Activated CD4-positive, alpha-beta memory T cell treated with anti-CD3 and anti-CD28 coated beads, Interleukin-2, amount 10 ng/mL, durations not matched to agents 7 days and 5 days (primary cell): Measurements from ENCODE around the gene TWIST1. TPM values are rescaled to one million over a fixed set of nuclear protein-coding genes. Genes with fewer than 3 reads are reported as not detected.

ENCODE experiments used
- CTCF ChIA-PET: fragments of 350-600 bp; sonication (Branson Sonifier 250); formaldehyde crosslinking; loops from one replicate; lab custom pipeline; 2021; ENCODE audit warnings: antibody characterized with exemption, inconsistent platforms; lab: Charles Lee
- POLR2A ChIA-PET: fragments of 350-600 bp; sonication (Branson Sonifier 250); formaldehyde crosslinking; loops from one replicate; lab custom pipeline; 2021; ENCODE audit warnings: antibody characterized with exemption; lab: Charles Lee
- DNase-seq: peaks from one replicate; pipeline ENCODE4 v3.0.0-alpha.2; 2020
- H3K27ac Mint-ChIP-seq: one replicate; pipeline ENCODE4 v1.8.0; 2021; ENCODE audit warnings: mild to moderate bottlenecking, mixed read lengths
- H3K27me3 Mint-ChIP-seq: one replicate; pipeline ENCODE4 v1.8.0; 2021; ENCODE audit warnings: mixed read lengths
- H3K36me3 Mint-ChIP-seq: one replicate; pipeline ENCODE4 v1.8.0; 2021; ENCODE audit warnings: low read depth, mixed read lengths
- H3K4me1 Mint-ChIP-seq: one replicate; pipeline ENCODE4 v1.8.0; 2021; ENCODE audit warnings: mixed read lengths
- H3K4me3 Mint-ChIP-seq: one replicate; pipeline ENCODE4 v1.8.0; 2021; ENCODE audit warnings: mild to moderate bottlenecking, mixed read lengths
- H3K9me3 Mint-ChIP-seq: one replicate; pipeline ENCODE4 v1.8.0; 2021; ENCODE audit warnings: mixed read lengths
- total RNA-seq, 2 experiments: library from RNA; stranded (reverse); gene quantifications; one replicate each; pipeline ENCODE4 v1.2.3, GENCODE V29; 2021

The TWIST1 gene
- total RNA-seq, 2 experiments from 2014 or later, result 2.3 to 2.9 TPM

DNA sequence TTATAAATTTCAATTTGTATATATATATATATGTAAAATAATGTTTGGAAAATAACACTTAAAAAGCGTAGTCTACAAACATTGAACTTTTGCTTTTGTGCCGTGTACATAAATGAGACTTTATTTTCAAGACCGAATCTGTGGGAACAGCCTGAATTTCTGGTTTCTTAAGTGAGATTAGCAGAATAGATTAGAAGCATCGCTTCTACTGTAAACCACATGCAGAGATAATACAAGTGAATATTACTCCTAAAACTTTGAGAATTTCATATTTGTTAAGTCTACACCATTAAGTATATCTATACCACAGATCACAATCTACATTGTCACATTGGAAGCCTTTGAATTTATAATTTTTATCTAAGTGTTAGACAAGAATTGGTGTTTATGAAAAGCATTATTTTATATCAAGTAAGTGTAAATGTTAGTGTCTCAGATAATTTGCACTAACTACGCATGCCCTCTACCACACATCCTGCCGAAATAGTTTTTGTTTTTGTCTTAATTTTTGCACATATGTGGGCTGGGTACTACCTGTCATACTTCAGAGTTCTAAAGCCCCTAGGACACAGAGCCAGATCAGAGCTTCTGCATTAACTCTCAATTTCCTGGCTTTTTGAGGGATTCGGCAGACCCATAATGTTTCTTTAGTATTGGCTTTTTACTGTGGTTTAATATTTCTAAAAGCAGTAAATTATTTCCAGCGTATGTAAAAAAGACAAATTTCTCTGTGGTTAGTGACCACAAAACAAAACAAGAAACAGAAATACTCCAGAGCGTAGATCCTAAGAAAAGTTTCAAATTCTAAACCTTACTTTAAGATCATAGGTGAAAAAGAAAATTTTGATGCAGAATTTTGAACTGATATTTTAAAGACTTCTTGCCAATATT lies 20.0 kb downstream of the TWIST1 start:
- Mint-ChIP-seq H3K9me3 (no peaks in the 10 kb centered on the region), H3K4me3 (no peak overlapping the region), H3K4me1 (no peaks in the 10 kb centered on the region), H3K27ac (no peak overlapping the region), H3K36me3 (no peaks in the 10 kb centered on the region), H3K27me3 (no peaks in the 10 kb centered on the region)
- ChIA-PET POLR2A (no interaction called here), CTCF (no interaction called here)
- DNase-seq, result no peak

DNA sequence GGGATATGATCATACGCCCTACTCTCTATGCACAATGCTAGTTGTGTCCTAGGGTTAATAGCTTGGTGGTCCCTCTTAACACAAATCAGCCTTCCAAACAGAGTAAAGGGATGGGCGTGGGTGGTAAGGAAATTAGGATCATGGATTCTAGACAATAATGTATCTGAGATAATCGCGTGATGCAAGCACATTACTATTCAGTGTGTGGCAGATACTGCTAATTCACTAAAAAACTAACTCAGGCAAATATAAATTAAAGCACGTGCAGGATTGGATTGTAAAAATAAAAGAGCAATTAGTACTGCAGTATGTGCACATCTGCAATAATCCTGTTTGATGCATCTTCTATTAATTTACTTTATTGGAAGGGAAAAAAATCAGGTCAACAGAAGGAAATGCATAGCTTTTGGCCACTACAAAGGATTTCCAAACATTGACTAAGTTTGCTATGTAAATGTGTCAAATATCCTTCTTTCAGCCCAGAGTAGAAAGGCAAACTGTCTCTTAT lies 22.0 kb downstream of the TWIST1 start:
- ChIA-PET CTCF (no interaction called here), POLR2A (no interaction called here)
- Mint-ChIP-seq H3K36me3 (no peaks in the 10 kb centered on the region), H3K4me3 (no peak overlapping the region), H3K4me1 (no peaks in the 10 kb centered on the region), H3K9me3 (no peaks in the 10 kb centered on the region), H3K27ac (no peak overlapping the region), H3K27me3 (no peaks in the 10 kb centered on the region)
- DNase-seq, result no peak

DNA sequence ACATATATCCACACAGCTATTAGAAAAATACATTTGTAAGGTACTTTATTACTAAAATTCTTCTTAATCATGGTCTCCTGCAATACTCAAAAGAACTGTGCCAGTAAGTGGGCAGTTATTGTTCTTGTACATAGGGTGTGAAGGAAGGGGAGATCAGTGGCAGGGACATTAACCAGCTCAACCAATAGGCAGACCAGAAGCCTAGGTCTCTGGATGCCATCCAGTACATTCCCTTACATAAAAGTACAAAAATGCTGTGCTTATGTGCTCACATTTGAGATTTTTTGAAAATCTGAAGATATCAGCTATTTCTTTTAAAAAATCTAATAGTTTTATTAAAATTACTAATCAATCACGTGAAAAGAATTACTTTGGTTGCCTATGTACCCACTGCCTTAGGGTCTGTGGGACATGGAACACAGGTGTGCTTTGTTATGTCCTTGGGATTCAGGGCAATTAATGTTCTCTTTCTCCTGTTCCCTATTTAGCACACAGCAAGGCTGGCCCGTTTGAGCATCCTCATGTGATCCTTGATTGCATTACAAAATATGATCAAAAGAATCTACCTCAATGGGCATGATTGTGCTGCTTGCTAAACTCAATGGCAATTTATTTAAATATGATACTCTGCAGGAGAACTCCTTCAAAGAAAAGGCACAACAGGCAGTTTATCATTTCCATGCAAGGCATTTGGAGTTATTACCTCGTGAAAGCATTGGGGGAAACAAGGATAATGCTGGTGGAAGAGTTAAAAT lies 22.7 kb downstream of the TWIST1 start:
- ChIA-PET CTCF (no interaction called here), POLR2A (no interaction called here)
- H3K27ac Mint-ChIP-seq, result no peak overlapping the region
- no peak overlapping the region for H3K4me3 Mint-ChIP-seq
- no peaks in the 10 kb centered on the region for H3K36me3 Mint-ChIP-seq
- no peak for DNase-seq
- H3K27me3 Mint-ChIP-seq, result no peaks in the 10 kb centered on the region
- H3K9me3 Mint-ChIP-seq, result no peaks in the 10 kb centered on the region
- H3K4me1 Mint-ChIP-seq, result no peaks in the 10 kb centered on the region

DNA sequence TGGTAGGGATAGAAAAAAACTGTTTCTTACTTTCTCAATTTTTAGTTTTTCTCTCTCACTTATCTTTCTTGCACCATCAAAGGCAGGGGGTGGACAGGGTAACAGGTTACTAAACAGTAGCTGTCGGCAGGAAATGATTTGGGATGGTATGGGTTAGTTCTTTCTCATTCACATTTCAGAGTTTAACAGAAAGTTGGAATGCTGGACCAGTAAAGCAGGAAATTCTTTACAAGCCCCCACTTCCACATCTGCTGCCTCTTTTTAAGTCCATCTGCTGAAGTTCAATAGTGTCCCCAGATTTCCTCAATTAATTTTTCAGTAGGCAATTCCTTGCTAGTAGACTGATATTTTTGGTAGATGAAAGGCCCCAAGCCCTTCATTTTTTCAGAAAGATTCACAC lies 23.3 kb downstream of the TWIST1 start:
- no peaks in the 10 kb centered on the region for H3K9me3 Mint-ChIP-seq
- H3K27me3 Mint-ChIP-seq, result no peaks in the 10 kb centered on the region
- no peak for DNase-seq
- H3K36me3 Mint-ChIP-seq, result no peaks in the 10 kb centered on the region
- H3K4me3 Mint-ChIP-seq, result no peak overlapping the region
- CTCF ChIA-PET, result no interaction called here
- H3K27ac Mint-ChIP-seq, result no peak overlapping the region
- no peaks in the 10 kb centered on the region for H3K4me1 Mint-ChIP-seq
- POLR2A ChIA-PET, result no interaction called here

DNA sequence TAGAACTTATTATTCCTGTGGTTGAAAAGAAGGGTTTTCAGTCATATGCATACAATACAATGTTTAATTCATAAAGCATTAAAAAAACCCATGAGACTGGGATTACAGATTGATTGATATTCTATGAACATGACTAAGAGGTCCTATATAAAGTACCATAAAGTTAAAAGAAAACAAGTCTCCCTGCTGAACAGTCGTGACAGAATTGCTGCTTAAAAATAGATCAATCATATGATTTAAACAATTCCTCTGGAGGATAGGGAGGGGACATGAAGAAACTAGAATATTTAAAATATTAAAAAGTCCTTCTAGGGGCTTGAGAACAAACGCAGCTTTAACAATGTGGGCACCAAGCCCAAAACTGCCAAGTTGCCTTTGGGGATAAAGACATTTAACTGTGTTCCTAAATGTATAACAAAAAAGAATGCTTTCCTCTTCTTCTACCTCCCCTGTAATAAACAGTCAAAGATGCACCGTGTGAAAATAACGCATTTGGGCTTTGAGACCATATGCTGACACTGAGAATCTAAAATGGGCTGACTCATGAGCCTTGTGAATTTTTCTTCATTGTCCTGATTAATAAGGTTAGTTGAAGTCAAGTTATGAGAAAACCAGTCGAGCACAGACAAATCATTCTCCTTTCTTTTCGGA lies 25.8 kb downstream of the TWIST1 start:
- no peak overlapping the region for H3K4me3 Mint-ChIP-seq
- CTCF ChIA-PET, result no interaction called here

DNA sequence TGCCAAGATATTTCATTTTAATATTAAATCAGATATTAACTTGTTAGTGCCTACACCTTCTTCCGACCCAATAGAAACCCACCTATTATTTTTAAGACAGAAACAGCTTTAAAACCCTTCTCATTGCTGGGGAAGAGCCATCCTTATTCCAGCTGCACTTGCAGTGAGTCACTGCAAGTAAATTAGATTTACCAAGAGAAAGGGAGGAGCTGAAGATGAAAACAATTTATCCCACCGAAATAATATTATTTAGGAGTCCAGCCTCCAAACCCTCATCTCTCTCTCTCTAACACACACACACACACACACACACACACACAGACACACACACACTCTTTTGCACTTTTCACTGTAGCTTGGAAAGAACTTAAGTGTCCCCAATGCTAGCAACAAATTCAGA lies 26.9 kb downstream of the TWIST1 start:
- H3K9me3 Mint-ChIP-seq, result no peaks in the 10 kb centered on the region
- H3K4me1 Mint-ChIP-seq, result no peaks in the 10 kb centered on the region
- no peak for DNase-seq
- no peaks in the 10 kb centered on the region for H3K27me3 Mint-ChIP-seq
- H3K27ac Mint-ChIP-seq, result no peak overlapping the region
- ChIA-PET CTCF (no interaction called here), POLR2A (no interaction called here)
- H3K4me3 Mint-ChIP-seq, result no peak overlapping the region
- H3K36me3 Mint-ChIP-seq, result no peaks in the 10 kb centered on the region

More for the DNA sequence above, 25.8 kb downstream of the TWIST1 start:
- no peak for DNase-seq
- POLR2A ChIA-PET, result no interaction called here
- H3K4me1 Mint-ChIP-seq, result no peaks in the 10 kb centered on the region
- no peaks in the 10 kb centered on the region for H3K9me3 Mint-ChIP-seq
- no peaks in the 10 kb centered on the region for H3K27me3 Mint-ChIP-seq
- H3K27ac Mint-ChIP-seq, result no peak overlapping the region
- no peaks in the 10 kb centered on the region for H3K36me3 Mint-ChIP-seq

DNA sequence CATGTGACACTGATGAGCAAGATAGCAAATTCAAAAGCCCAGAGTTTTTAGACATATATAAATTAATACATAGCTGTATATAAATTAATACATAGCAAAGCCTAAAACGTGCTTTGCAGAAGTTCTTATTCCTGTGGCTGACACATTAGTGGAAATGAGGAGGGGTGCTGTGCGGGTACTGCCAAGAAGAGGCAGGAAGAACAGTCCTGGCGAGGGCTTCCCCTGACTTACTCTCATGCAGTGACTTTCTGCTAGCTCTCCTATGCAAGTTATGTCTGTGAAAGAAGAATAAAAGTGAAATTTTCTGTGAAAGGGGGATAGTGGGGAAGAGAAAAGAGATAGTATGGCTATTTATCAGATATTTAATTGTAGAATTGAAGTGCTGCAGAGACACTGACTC lies 27.6 kb downstream of the TWIST1 start:
- H3K9me3 Mint-ChIP-seq, result no peaks in the 10 kb centered on the region
- ChIA-PET CTCF (no interaction called here), POLR2A (no interaction called here)
- H3K4me3 Mint-ChIP-seq, result no peak overlapping the region
- H3K27me3 Mint-ChIP-seq, result no peaks in the 10 kb centered on the region
- no peak overlapping the region for H3K27ac Mint-ChIP-seq
- no peaks in the 10 kb centered on the region for H3K36me3 Mint-ChIP-seq
- H3K4me1 Mint-ChIP-seq, result no peaks in the 10 kb centered on the region
- DNase-seq, result no peak

DNA sequence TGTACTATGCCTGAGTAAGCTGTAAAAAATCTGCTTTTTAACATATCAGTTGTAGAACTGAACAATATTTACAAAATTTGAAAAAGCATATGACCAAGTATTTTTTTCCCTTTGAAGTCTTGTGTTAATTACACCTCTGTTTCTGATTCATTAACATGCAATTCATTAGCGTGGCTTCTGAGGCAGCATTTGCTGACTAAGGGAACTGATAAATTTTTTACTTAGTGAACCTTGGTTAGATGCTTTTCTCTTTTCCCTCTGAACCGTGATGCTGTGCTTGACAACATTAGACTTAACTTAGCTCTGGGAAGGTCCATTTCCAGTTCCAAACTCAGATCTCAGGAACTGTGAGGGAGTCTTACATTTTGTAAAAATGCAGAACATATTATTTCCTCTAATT lies 28.1 kb downstream of the TWIST1 start:
- no peaks in the 10 kb centered on the region for H3K9me3 Mint-ChIP-seq
- no peaks in the 10 kb centered on the region for H3K36me3 Mint-ChIP-seq
- H3K27ac Mint-ChIP-seq, result no peak overlapping the region
- CTCF ChIA-PET, result no interaction called here
- no peak for DNase-seq
- no peaks in the 10 kb centered on the region for H3K4me1 Mint-ChIP-seq
- no peak overlapping the region for H3K4me3 Mint-ChIP-seq
- no peaks in the 10 kb centered on the region for H3K27me3 Mint-ChIP-seq
- POLR2A ChIA-PET, result no interaction called here

DNA sequence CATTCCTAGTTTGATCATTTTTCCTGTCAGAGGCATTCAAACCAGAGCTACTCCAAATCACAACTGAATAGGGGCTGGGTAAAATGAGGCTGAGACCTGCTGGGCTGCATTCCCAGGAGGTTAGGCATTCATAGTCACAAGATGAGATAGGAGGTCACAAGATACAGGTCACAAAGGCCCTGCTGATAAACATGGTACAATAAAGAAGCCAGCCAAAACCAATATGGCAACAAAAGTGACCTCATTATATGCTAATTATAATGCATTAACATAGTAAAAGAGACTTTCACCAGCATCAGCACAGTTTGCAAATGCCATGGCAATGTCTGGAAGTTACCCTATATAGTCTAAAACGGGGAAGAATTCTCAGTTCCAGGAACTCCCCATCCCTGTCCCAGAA lies 37.3 kb downstream of the TWIST1 start:
- CTCF ChIA-PET, result no interaction called here
- peaks cover 3% of the 10 kb centered on the region for H3K9me3 Mint-ChIP-seq
- no peak overlapping the region for H3K27ac Mint-ChIP-seq
- DNase-seq, result no peak
- POLR2A ChIA-PET, result no interaction called here
- no peaks in the 10 kb centered on the region for H3K4me1 Mint-ChIP-seq
- no peak overlapping the region for H3K4me3 Mint-ChIP-seq
- no peaks in the 10 kb centered on the region for H3K27me3 Mint-ChIP-seq
- H3K36me3 Mint-ChIP-seq, result no peaks in the 10 kb centered on the region

DNA sequence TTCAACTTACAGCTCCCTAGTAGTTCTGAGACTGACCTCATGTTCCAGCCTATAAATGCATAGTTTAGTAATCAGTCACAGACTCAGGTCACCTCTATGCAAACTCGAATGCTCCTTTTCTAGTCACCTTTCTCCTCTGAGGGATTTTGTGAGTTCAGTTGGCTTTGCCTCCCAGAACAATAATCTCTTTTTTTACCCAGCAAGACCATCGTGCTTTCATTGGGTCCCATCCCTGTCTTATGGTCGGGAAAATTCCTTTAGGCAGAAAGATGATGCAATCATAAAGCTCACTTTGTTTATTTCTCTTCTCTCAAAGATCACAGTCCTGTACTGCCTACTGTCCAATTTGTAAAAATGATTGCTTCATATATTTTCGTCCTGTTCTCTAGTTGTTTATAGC lies 38.4 kb downstream of the TWIST1 start:
- Mint-ChIP-seq H3K27ac (no peak overlapping the region), H3K9me3 (peaks cover 3% of the 10 kb centered on the region), H3K4me1 (no peaks in the 10 kb centered on the region), H3K4me3 (no peak overlapping the region), H3K27me3 (no peaks in the 10 kb centered on the region), H3K36me3 (no peaks in the 10 kb centered on the region)
- ChIA-PET CTCF (no interaction called here), POLR2A (no interaction called here)
- no peak for DNase-seq

DNA sequence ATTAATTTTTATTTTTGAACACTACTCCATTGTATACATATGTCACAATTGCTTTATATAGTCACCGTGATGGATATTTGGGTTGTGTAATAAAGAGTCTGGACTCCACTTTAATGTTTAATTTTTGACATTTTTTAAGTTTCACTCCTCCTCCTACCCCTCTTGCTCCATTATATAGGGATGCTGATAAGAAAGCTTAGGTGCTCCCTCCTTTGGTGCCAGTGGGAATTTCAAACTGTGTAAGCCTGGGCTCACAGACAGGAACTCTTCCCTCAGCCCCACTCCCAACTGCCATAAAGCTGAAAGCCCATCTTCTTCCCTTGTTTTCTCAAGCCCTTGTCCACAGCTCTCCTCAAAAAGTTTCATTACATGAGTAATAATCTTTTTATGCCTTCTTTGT lies 47.6 kb downstream of the TWIST1 start:
- Mint-ChIP-seq H3K27ac (no peak overlapping the region), H3K36me3 (no peaks in the 10 kb centered on the region), H3K9me3 (peaks cover 2% of the 10 kb centered on the region), H3K4me1 (no peaks in the 10 kb centered on the region), H3K4me3 (no peak overlapping the region), H3K27me3 (no peaks in the 10 kb centered on the region)
- CTCF ChIA-PET, result no interaction called here
- no peak for DNase-seq
- POLR2A ChIA-PET, result no interaction called here

DNA sequence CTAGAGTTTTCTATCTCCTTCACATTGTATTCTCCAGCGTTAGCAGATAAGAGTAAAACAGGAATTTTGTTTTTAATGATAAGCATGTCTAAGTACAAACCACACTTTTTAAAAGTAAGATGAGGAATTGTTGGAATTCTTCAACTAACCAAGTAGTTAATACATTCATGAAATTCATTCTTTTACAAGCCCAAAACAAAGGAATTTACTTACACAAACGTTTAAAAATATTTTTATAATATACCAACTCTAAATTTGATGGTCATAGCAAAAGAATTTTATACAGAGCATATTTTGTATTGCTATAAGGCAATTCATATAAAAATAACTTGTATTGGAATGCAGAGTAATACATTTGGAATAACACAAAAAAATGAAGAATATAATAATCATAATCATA lies 51.3 kb downstream of the TWIST1 start:
- ChIA-PET POLR2A (no interaction called here), CTCF (no interaction called here)
- peaks cover 5% of the 10 kb centered on the region for H3K9me3 Mint-ChIP-seq
- H3K4me1 Mint-ChIP-seq, result no peaks in the 10 kb centered on the region
- H3K27me3 Mint-ChIP-seq, result no peaks in the 10 kb centered on the region
- no peaks in the 10 kb centered on the region for H3K36me3 Mint-ChIP-seq
- DNase-seq, result no peak
- H3K27ac Mint-ChIP-seq, result no peak overlapping the region
- H3K4me3 Mint-ChIP-seq, result no peak overlapping the region
